ENCODE measurements around the gene B4GALNT4. TPM values are rescaled to one million over a fixed set of nuclear protein-coding genes. Genes with fewer than 3 reads are reported as not detected.
"Not testable (repeated sequence)": the region's sequence is repeated elsewhere in the genome, so short reads cannot be mapped to it uniquely, and the experiment has no call there.

The B4GALNT4 gene
- total RNA-seq, 1 donor from 2014 or later: 22.9 TPM

GRCh38 chr11:422249-422656 lies 53.0 kb downstream of the B4GALNT4 start:
- no peak for DNase-seq

GRCh38 chr11:424232-424631 lies 54.9 kb downstream of the B4GALNT4 start:
- DNase-seq: no peak

GRCh38 chr11:424766-425165 lies 55.5 kb downstream of the B4GALNT4 start:
- not testable (repeated sequence) for DNase-seq

- no peak for DNase-seq
These were observed 56.0 kb downstream of the B4GALNT4 start for GRCh38 chr11:425301-425700.

GRCh38 chr11:426851-427250 lies 57.6 kb downstream of the B4GALNT4 start:
- DNase-seq: no peak

GRCh38 chr11:428295-428694 lies 59.0 kb downstream of the B4GALNT4 start:
- no peak for DNase-seq

GRCh38 chr11:429391-429790 lies 60.1 kb downstream of the B4GALNT4 start:
- no peak for DNase-seq

- no peak for DNase-seq
These were observed 60.7 kb downstream of the B4GALNT4 start for GRCh38 chr11:429931-430456.

Other genes with a start within 250 kb of the B4GALNT4 start
- gene SCGB1C1, start 176.4 kb upstream of the B4GALNT4 start, total RNA-seq: not detected
- 14.7 TPM for gene BET1L, start 162.1 kb upstream of the B4GALNT4 start, total RNA-seq
- gene RIC8A, start 161.8 kb upstream of the B4GALNT4 start, total RNA-seq: 76.2 TPM
- gene SIRT3, start 133.2 kb upstream of the B4GALNT4 start, total RNA-seq: 14.0 TPM
- 95.1 TPM for gene PSMD13, start 132.5 kb upstream of the B4GALNT4 start, total RNA-seq
- not detected for gene NLRP6, start 91.1 kb upstream of the B4GALNT4 start, total RNA-seq
- 14.0 TPM for gene PGGHG, start 80.4 kb upstream of the B4GALNT4 start, total RNA-seq
- gene IFITM5, start 70.0 kb upstream of the B4GALNT4 start, total RNA-seq: not detected
- gene IFITM2, start 61.7 kb upstream of the B4GALNT4 start, total RNA-seq: 9.7 TPM
- gene IFITM1, start 55.5 kb upstream of the B4GALNT4 start, total RNA-seq: 4.2 TPM
- gene IFITM3, start 48.6 kb upstream of the B4GALNT4 start, total RNA-seq: 34.9 TPM
- 39.2 TPM for gene PKP3, start 24.7 kb downstream of the B4GALNT4 start, total RNA-seq
- 10.7 TPM for gene SIGIRR, start 45.5 kb downstream of the B4GALNT4 start, total RNA-seq
- gene ANO9, start 72.5 kb downstream of the B4GALNT4 start, total RNA-seq: 2.1 TPM
- gene PTDSS2, start 80.8 kb downstream of the B4GALNT4 start, total RNA-seq: 20.1 TPM
- gene RNH1, start 137.7 kb downstream of the B4GALNT4 start, total RNA-seq: 155 TPM
- 50.7 TPM for gene HRAS, start 166.1 kb downstream of the B4GALNT4 start, total RNA-seq
- 2.1 TPM for gene LRRC56, start 168.0 kb downstream of the B4GALNT4 start, total RNA-seq
- 0.82 TPM for gene LMNTD2, start 191.2 kb downstream of the B4GALNT4 start, total RNA-seq
- 7.3 TPM for gene RASSF7, start 191.5 kb downstream of the B4GALNT4 start, total RNA-seq
- 26.5 TPM for gene PHRF1, start 207.0 kb downstream of the B4GALNT4 start, total RNA-seq
- 12.5 TPM for gene IRF7, start 246.5 kb downstream of the B4GALNT4 start, total RNA-seq